Neural cell (in vitro differentiated cells): ENCODE results near the gene MRPS6. TPM values are rescaled to one million over a fixed set of nuclear protein-coding genes. Genes with fewer than 3 reads are reported as not detected.

Source experiments
- H2AFZ ChIP-seq: fragments of 200-600, 300-800 bp; sonication (generic), shearing (Covaris generic); 2 replicates; pipeline ENCODE4 v1.6.0; 2014; ENCODE audit warnings: low read depth, mild to moderate bottlenecking, antibody characterized with exemption, low read length, moderate library complexity
- H3F3A ChIP-seq: fragments of 200-600 bp; shearing (Covaris generic); 2 replicates; pipeline ENCODE4 v1.6.1; 2016; ENCODE audit warnings: mild to moderate bottlenecking, moderate library complexity, mixed read lengths, antibody characterized with exemption, low read length; ENCODE audit not compliant: insufficient read depth, poor library complexity, severe bottlenecking
- H3K27ac ChIP-seq: fragments of 200-600, 300-800 bp; sonication (generic), shearing (Covaris generic); 2 replicates; pipeline ENCODE4 v1.5.1; 2014; ENCODE audit warnings: mild to moderate bottlenecking, low read length, moderate library complexity
- H3K27me3 ChIP-seq: fragments of 300-800, 200-600 bp; sonication (generic), shearing (Covaris generic); 2 replicates; pipeline ENCODE4 v1.6.0; 2014; ENCODE audit warnings: mild to moderate bottlenecking, low read depth, low read length, moderate library complexity; ENCODE audit not compliant: insufficient read depth
- H3K36me3 ChIP-seq: fragments of 300-800, 200-600 bp; sonication (generic), shearing (Covaris generic); 2 replicates; pipeline ENCODE4 v1.5.1; 2014; ENCODE audit warnings: mild to moderate bottlenecking, antibody characterized with exemption, low read length, moderate library complexity; ENCODE audit not compliant: insufficient read depth
- H3K4me2 ChIP-seq: fragments of 300-800, 200-600 bp; sonication (generic), shearing (Covaris generic); 2 replicates; pipeline ENCODE4 v1.6.0; 2014; ENCODE audit warnings: mild to moderate bottlenecking, low read length
- H3K4me3 ChIP-seq: fragments of 300-800, 200-600 bp; sonication (generic), shearing (Covaris generic); 2 replicates; pipeline ENCODE4 v1.5.1; 2014; ENCODE audit warnings: mild to moderate bottlenecking, low read length, moderate library complexity
- H3K79me2 ChIP-seq: fragments of 200-600 bp; shearing (Covaris generic); replicated peaks from 2 replicates; pipeline ENCODE4 v1.6.0; 2014; ENCODE audit warnings: mild to moderate bottlenecking, low read length, moderate library complexity; ENCODE audit not compliant: insufficient read depth
- H3K9ac ChIP-seq: fragments of 300-800, 200-600 bp; sonication (generic), shearing (Covaris generic); 2 replicates; pipeline ENCODE4 v1.6.1; 2016; ENCODE audit warnings: mild to moderate bottlenecking, low read length, mixed read lengths
- H3K9me2 ChIP-seq: fragments of 200-600 bp; shearing (Covaris generic); 2 replicates; pipeline ENCODE4 v1.6.1; 2016; ENCODE audit warnings: mild to moderate bottlenecking, low read length, mixed read lengths; ENCODE audit not compliant: insufficient read depth
- H3K9me3 ChIP-seq: fragments of 200-600, 300-800 bp; sonication (generic), shearing (Covaris generic); 2 replicates; pipeline ENCODE4 v1.6.1; 2016; ENCODE audit warnings: mild to moderate bottlenecking, mixed run types, low read length, moderate library complexity, mixed read lengths
- H4K20me1 ChIP-seq: fragments of 200-600 bp; shearing (Covaris generic); 2 replicates; pipeline ENCODE4 v1.6.1; 2016; ENCODE audit warnings: mild to moderate bottlenecking, mixed run types; ENCODE audit not compliant: insufficient read depth
- CTCF ChIP-seq: fragments of 450-650 bp; IDR thresholded peaks from 2 replicates; pipeline ENCODE4 v1.5.1; 2014; ENCODE audit warnings: antibody characterized with exemption, mild to moderate bottlenecking, moderate library complexity; ENCODE audit not compliant: poor library complexity, severe bottlenecking
- EP300 ChIP-seq: fragments of 450-650 bp; conservative IDR thresholded peaks from 2 replicates; pipeline ENCODE4 v1.6.1; 2014; ENCODE audit warnings: antibody characterized with exemption, mild to moderate bottlenecking, moderate library complexity; ENCODE audit not compliant: poor library complexity, severe bottlenecking
- EZH2 ChIP-seq: fragments of 200-600, 300-800 bp; shearing (Covaris generic), sonication (generic); IDR thresholded peaks from 2 replicates; pipeline ENCODE4 v1.6.1; 2014; ENCODE audit warnings: antibody characterized with exemption, low read length, borderline replicate concordance, mild to moderate bottlenecking; ENCODE audit not compliant: insufficient read depth, poor library complexity, severe bottlenecking
- MXI1 ChIP-seq: fragments of 450-650 bp; conservative IDR thresholded peaks from 2 replicates; pipeline ENCODE4 v1.6.1; 2014; ENCODE audit warnings: antibody characterized with exemption, mild to moderate bottlenecking; ENCODE audit not compliant: poor library complexity, severe bottlenecking
- POLR2AphosphoS5 ChIP-seq: IDR thresholded peaks from 2 replicates; pipeline ENCODE4 v1.6.1; 2012
- RAD21 ChIP-seq: fragments of 450-650 bp; conservative IDR thresholded peaks from 2 replicates; pipeline ENCODE4 v1.6.1; 2014; ENCODE audit warnings: antibody characterized with exemption, mild to moderate bottlenecking, moderate library complexity
- REST ChIP-seq: IDR thresholded peaks from 2 replicates; pipeline ENCODE4 v1.6.1; 2012; ENCODE audit warnings: borderline replicate concordance
- SMC3 ChIP-seq: fragments of 450-650 bp; conservative IDR thresholded peaks from 2 replicates; pipeline ENCODE4 v1.6.1; 2014; ENCODE audit warnings: antibody characterized with exemption, mild to moderate bottlenecking, moderate library complexity; ENCODE audit not compliant: poor library complexity
- TAF1 ChIP-seq: IDR thresholded peaks from 2 replicates; pipeline ENCODE4 v1.6.1; 2012; ENCODE audit warnings: low read depth
- polyA plus RNA-seq: library from polyadenylated mRNA; depleted of rRNA; stranded (reverse); fragments of >200 nt; gene quantifications from 2 replicates; pipeline ENCODE4 v1.2.3, GENCODE V29; 2014

MRPS6 gene
- polyA plus RNA-seq, 1 donor from 2014 or later = 70.1 TPM

GRCh38 chr21:34082769-34083168 is 9.4 kb downstream of the MRPS6 start:
- Histone ChIP-seq H3K79me2 (peaks cover 51% of the 10 kb centered on the region), H3K4me2 (no peak overlapping the region), H3K9ac (no peak overlapping the region), H3K36me3 (no peaks in the 10 kb centered on the region), H4K20me1 (no peaks in the 10 kb centered on the region), H3K27ac (no peak overlapping the region), H3K9me3 (no peaks in the 10 kb centered on the region), H3K27me3 (no peaks in the 10 kb centered on the region), H3F3A (no peaks in the 10 kb centered on the region), H3K9me2 (no peaks in the 10 kb centered on the region), H2AFZ (no peak overlapping the region), H3K4me3 (no peak overlapping the region)
- TF ChIP-seq EP300 = no peak
- no peak for TF ChIP-seq REST
- no peak for TF ChIP-seq CTCF
- TF ChIP-seq MXI1 = no peak
- TF ChIP-seq SMC3 = no peak
- TF ChIP-seq POLR2AphosphoS5 = no peak
- TF ChIP-seq TAF1 = no peak
- no peak for TF ChIP-seq EZH2
- no peak for TF ChIP-seq RAD21

- Histone ChIP-seq H3K4me2 (no peak overlapping the region), H2AFZ (no peak overlapping the region), H3K27ac (no peak overlapping the region), H4K20me1 (no peaks in the 10 kb centered on the region), H3K9me3 (no peaks in the 10 kb centered on the region), H3K4me3 (no peak overlapping the region), H3K9me2 (no peaks in the 10 kb centered on the region), H3K27me3 (no peaks in the 10 kb centered on the region), H3K9ac (no peak overlapping the region), H3F3A (no peaks in the 10 kb centered on the region), H3K36me3 (no peaks in the 10 kb centered on the region), H3K79me2 (peaks cover 49% of the 10 kb centered on the region)
- TF ChIP-seq POLR2AphosphoS5 (no peak), EZH2 (no peak), REST (no peak), TAF1 (no peak), SMC3 (no peak), EP300 (no peak), CTCF (no peak), RAD21 (no peak)
Observed at GRCh38 chr21:34083357-34083756, 10.0 kb downstream of the MRPS6 start.
